Measurements from ENCODE around the gene NCAN. TPM values are rescaled to one million over a fixed set of nuclear protein-coding genes. Genes with fewer than 3 reads are reported as not detected.
A peak's percentile ranks its signal among the peaks of the same experiment; 100 is the strongest.
"Not testable (repeated sequence)": the region's sequence is repeated elsewhere in the genome, so short reads cannot be mapped to it uniquely, and the experiment has no call there.

The NCAN gene
- total and polyA plus RNA-seq, 9 of the 15 experiments (the other 6 are each of a cell fraction or from before 2014, with no cell fraction given): 0.04 TPM; not detected in 8

DNA sequence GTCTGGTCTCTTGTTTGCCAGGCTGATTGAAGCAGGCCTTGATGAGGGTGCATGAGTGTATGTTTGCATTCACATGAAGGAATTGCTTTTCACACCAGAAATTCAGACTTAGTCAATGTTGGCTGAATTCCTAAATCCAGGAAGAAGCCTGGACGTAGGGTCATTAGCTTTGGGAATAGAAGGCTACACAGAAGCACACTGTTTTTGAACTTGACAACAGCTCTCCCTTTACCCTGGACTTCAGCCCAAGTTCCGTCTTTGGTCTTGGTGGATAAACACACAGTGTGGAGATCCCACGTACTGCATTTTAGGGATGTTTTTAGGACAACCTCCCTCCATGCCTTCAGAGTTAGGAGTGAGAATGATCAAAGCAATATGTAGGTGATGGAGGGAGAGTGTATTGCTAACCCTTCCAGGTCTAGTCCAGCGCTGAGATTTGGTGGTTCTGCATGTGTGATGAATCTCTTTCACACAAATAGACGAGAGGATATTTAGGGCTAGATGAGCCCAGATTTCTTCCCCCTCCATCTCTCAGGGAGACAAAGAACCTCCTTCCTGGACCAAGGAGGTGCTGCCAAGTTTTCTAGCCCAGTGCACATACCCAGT is 38.5 kb downstream of the NCAN start:
- POLR2A ChIA-PET: interaction anchor here (1.0 to 1.2 kb wide), 2 partner anchors 22 to 25 kb away, joined by 4 to 6 read pairs; no protein-coding TSS in a partner anchor
- peaks cover 43 to 75% of the 10 kb centered on the region in 2 experiments for H3K27me3 ChIP-seq (ENCODE audit: control insufficient read depth in 2 of 2, insufficient read depth in 2 of 2, low read length in 2 of 2)
- WGBS (ENCODE audit: insufficient coverage, low coverage, missing lambda C conversion rate): 0% methylated on average over 5 of the region's 5 CpGs

DNA sequence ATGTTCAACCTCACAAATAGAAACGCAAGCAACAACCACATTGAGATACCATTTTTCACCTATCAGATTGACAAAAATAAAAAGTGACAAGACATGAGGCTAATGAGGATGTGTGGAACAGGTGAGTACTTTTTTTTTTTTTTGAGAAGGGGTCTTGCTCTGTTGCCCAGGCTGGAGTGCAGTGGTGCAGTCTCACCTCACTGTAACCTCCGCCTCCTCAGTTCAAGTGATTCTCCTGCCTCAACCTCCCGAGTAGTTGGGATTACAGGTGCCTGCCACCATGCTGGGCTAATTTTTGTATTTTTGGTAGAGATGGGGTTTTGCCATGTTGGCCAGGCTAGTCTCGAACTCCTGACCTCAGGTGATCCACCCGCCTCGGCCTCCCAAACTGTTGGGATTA is 41.7 kb downstream of the NCAN start:
- H3K36me3 ChIP-seq (ENCODE audit: control insufficient read depth, insufficient read depth, low read length); FAIRE-seq; H2AFZ ChIP-seq (ENCODE audit: low read depth, low read length); intact Hi-C loops (cut with micrococcal nuclease); H3K9me1 ChIP-seq (ENCODE audit: control insufficient read depth, insufficient read depth, low read length); H4K20me1 ChIP-seq (replicated peaks; ENCODE audit: control insufficient read depth, insufficient read depth, low read length); H3K9ac ChIP-seq (ENCODE audit: insufficient read depth in 1 of 2, low read depth in 2 of 2, low read length in 2 of 2); POLR2A ChIA-PET; H3K4me2 ChIP-seq (ENCODE audit: insufficient read depth, low read length); H3K4me3 ChIP-seq; in situ Hi-C loops (cut with MboI); BruUV-seq (replicated peaks); CTCF ChIA-PET (ENCODE audit: low intra/inter-chr PET ratio); H3K9me3 ChIP-seq (replicated peaks; ENCODE audit: control insufficient read depth, insufficient read depth, low read depth, low read length); H3K79me2 ChIP-seq (ENCODE audit: control insufficient read depth, insufficient read depth, low read length); H3K27ac ChIP-seq (ENCODE audit: extremely low read depth, low read depth, low read length); DNase-seq (ENCODE audit: extremely low read depth in 1 of 4, low spot score in 3 of 4); ATAC-seq: not testable (repeated sequence)
- Histone ChIP-seq H3K27me3 (ENCODE audit: control insufficient read depth in 2 of 2, insufficient read depth in 2 of 2, low read length in 2 of 2) (peaks cover 45 to 65% of the 10 kb centered on the region in 2 experiments; a peak in 4 of 5 replicates), H3K4me1 (replicated peaks in 1 of 2; ENCODE audit: control insufficient read depth in 2 of 2, insufficient read depth in 2 of 2, low read length in 2 of 2) (peaks cover 0 to 13% of the 10 kb centered on the region in 2 experiments; a peak in 2 of 5 replicates)
- WGBS (ENCODE audit: insufficient coverage, low coverage, missing lambda C conversion rate): 1% methylated on average over 6 of the region's 6 CpGs
- TF ChIP-seq ZNF121 (CRISPR knock-in tag; conservative IDR thresholded peaks at IDR 0.05): peak; percentile 61; the same call in 1 of the 2 replicates

More for the DNA sequence above, 38.5 kb downstream of the NCAN start:
- TF ChIP-seq CBFA2T3 (IDR thresholded peaks at IDR 0.05): no peak
- no peak for TF ChIP-seq CHD2 (IDR thresholded peaks at IDR 0.05; ENCODE audit: low read depth, low read length)
- TF ChIP-seq TCF7 (IDR thresholded peaks at IDR 0.05; ENCODE audit: borderline replicate concordance): no peak
- Histone ChIP-seq H2AFZ (ENCODE audit: low read depth, low read length) (no peak overlapping the region), H3K79me2 (ENCODE audit: control insufficient read depth, insufficient read depth, low read length) (no peaks in the 10 kb centered on the region), H3K9me1 (ENCODE audit: control insufficient read depth, insufficient read depth, low read length) (no peaks in the 10 kb centered on the region), H3K9ac (ENCODE audit: insufficient read depth in 1 of 2, low read depth in 2 of 2, low read length in 2 of 2) (no peak overlapping the region), H3K4me2 (ENCODE audit: insufficient read depth, low read length) (no peak overlapping the region), H3K27ac (ENCODE audit: extremely low read depth, low read depth, low read length) (no peak overlapping the region), H3K4me3 (no peak overlapping the region), H3K9me3 (replicated peaks; ENCODE audit: control insufficient read depth, insufficient read depth, low read depth, low read length) (no peaks in the 10 kb centered on the region), H3K36me3 (ENCODE audit: control insufficient read depth, insufficient read depth, low read length) (no peaks in the 10 kb centered on the region), H4K20me1 (replicated peaks; ENCODE audit: control insufficient read depth, insufficient read depth, low read length) (no peaks in the 10 kb centered on the region), H3K4me1 (replicated peaks in 1 of 2; ENCODE audit: control insufficient read depth in 2 of 2, insufficient read depth in 2 of 2, low read length in 2 of 2) (no peaks in the 10 kb centered on the region)
- intact Hi-C loops (cut with micrococcal nuclease): no loop called here
- no TSS peak for BruUV-seq (replicated peaks)
- FAIRE-seq (no peak), ATAC-seq (no peak), DNase-seq (ENCODE audit: extremely low read depth in 1 of 4, low spot score in 3 of 4) (no peak)
- in situ Hi-C loops (cut with MboI): no loop called here
- CTCF ChIA-PET (ENCODE audit: low intra/inter-chr PET ratio): no interaction called here

Measured in K562 (cell line).